Activated CD8-positive, alpha-beta memory T cell treated with anti-CD3 and anti-CD28 coated beads, Interleukin-2, amount 50 U/mL, for 4 hours (primary cell): ENCODE results near the gene ARNT2.

ENCODE experiments used
- DNase-seq: peaks from one replicate; pipeline ENCODE4 v3.0.0-alpha.2; 2020

The ARNT2 gene

GRCh38 chr15:80581976-80582375 lies 177.8 kb downstream of the ARNT2 start:
- no peak for DNase-seq

- DNase-seq, result no peak
Measured at GRCh38 chr15:80582816-80583423, 178.7 kb downstream of the ARNT2 start.

- no peak for DNase-seq
Measured at GRCh38 chr15:80584561-80584964, 180.4 kb downstream of the ARNT2 start.

- no peak for DNase-seq
Measured at GRCh38 chr15:80584973-80585525, 180.9 kb downstream of the ARNT2 start.

GRCh38 chr15:80585544-80586018 lies 181.4 kb downstream of the ARNT2 start:
- no peak for DNase-seq

GRCh38 chr15:80586161-80586560 lies 182.0 kb downstream of the ARNT2 start:
- DNase-seq, result no peak

- no peak for DNase-seq
Measured at GRCh38 chr15:80587007-80587406, 182.8 kb downstream of the ARNT2 start.

GRCh38 chr15:80587816-80588456 lies 183.8 kb downstream of the ARNT2 start:
- no peak for DNase-seq

GRCh38 chr15:80588801-80589200 lies 184.6 kb downstream of the ARNT2 start:
- no peak for DNase-seq

GRCh38 chr15:80590761-80591355 lies 186.7 kb downstream of the ARNT2 start:
- no peak for DNase-seq

- no peak for DNase-seq
Measured at GRCh38 chr15:80591471-80591870, 187.3 kb downstream of the ARNT2 start.

GRCh38 chr15:80591938-80592825 lies 188.0 kb downstream of the ARNT2 start:
- DNase-seq, result no peak

GRCh38 chr15:80593486-80594030 lies 189.4 kb downstream of the ARNT2 start:
- no peak for DNase-seq

- DNase-seq, result no peak
Measured at GRCh38 chr15:80594091-80594889, 190.1 kb downstream of the ARNT2 start.

- DNase-seq, result no peak
Measured at GRCh38 chr15:80595396-80595795, 191.2 kb downstream of the ARNT2 start.

- DNase-seq, result no peak
Measured at GRCh38 chr15:80596521-80596976, 192.4 kb downstream of the ARNT2 start.

- no peak for DNase-seq
Measured at GRCh38 chr15:80597076-80597475, 192.9 kb downstream of the ARNT2 start.

- DNase-seq, result no peak
Measured at GRCh38 chr15:80599359-80599758, 195.2 kb downstream of the ARNT2 start.

GRCh38 chr15:80600626-80601025 lies 196.4 kb downstream of the ARNT2 start:
- DNase-seq, result no peak

- no peak for DNase-seq
Measured at GRCh38 chr15:80601256-80601655, 197.1 kb downstream of the ARNT2 start.
